ENCODE results near the gene RBFOX2. TPM values are rescaled to one million over a fixed set of nuclear protein-coding genes. Genes with fewer than 3 reads are reported as not detected.

Gene RBFOX2
- polyA plus RNA-seq, 1 experiment = 222 TPM

DNA sequence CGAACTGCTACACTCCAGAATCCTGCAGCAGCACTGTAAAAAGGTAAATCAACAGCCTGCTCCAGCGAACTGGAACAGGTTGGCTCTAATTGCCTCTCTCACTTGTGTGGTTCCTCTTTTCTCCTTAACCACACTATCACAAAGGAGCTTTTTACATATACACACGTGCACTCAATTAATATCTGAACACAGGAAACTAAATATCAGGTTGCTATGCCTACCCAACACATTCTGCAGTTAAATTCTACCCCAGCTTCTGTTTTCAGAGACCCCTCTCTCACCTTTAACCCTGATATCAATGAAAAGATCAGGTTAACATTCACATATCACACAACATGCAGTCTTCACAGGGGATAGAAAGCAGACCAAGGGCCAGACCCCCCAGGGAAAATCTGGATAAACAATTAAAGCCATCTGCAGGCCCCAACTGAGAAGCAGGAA lies 11.0 kb downstream of the RBFOX2 start:
- Histone ChIP-seq H3K4me3 (ENCODE audit: low read depth, low read length) (no peak overlapping the region), H3K36me3 (ENCODE audit: control insufficient read depth, insufficient read depth, low read length) (no peaks in the 10 kb centered on the region), H3K27me3 (ENCODE audit: control insufficient read depth, insufficient read depth, low read length) (no peaks in the 10 kb centered on the region)
- no peak for DNase-seq (ENCODE audit: low read depth)
- ChIA-PET POLR2A (interaction anchor here (0.7 kb wide), 1 partner anchor 156 kb away, joined by 3 read pairs; no protein-coding TSS in a partner anchor), CTCF (interaction anchor here (1.8 to 2.8 kb wide), 2 partner anchors 11 to 48 kb away, joined by 3 to 11 read pairs; partner anchors contain the start of gene RBFOX2)
- TF ChIP-seq, protein P1, sequence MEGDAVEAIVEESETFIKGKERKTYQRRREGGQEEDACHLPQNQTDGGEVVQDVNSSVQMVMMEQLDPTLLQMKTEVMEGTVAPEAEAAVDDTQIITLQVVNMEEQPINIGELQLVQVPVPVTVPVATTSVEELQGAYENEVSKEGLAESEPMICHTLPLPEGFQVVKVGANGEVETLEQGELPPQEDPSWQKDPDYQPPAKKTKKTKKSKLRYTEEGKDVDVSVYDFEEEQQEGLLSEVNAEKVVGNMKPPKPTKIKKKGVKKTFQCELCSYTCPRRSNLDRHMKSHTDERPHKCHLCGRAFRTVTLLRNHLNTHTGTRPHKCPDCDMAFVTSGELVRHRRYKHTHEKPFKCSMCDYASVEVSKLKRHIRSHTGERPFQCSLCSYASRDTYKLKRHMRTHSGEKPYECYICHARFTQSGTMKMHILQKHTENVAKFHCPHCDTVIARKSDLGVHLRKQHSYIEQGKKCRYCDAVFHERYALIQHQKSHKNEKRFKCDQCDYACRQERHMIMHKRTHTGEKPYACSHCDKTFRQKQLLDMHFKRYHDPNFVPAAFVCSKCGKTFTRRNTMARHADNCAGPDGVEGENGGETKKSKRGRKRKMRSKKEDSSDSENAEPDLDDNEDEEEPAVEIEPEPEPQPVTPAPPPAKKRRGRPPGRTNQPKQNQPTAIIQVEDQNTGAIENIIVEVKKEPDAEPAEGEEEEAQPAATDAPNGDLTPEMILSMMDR (IDR thresholded peaks at IDR 0.05; ENCODE audit: insufficient read depth, low read depth, low read length) = no peak

DNA sequence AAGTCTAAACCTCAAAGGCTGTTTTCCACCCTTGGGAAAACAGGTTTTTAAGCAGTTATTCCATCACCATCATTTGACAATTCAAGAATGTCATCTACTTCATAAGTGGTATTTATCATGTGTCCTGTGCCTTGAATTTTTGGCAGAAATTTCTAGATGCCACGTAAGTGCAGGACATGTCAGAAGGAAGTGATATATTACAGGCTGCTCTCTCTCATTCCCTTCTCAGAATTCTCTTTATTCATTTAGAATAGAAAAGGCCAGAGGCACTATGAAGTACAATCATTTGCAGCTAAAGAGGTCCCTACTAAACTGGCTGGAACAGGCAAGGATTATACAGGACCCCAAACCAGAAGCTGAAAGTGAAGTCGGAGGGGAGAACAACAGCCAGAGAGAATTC lies 11.9 kb downstream of the RBFOX2 start:
- TF ChIP-seq, protein P1 (IDR thresholded peaks at IDR 0.05; ENCODE audit: insufficient read depth, low read depth, low read length) = no peak
- no peaks in the 10 kb centered on the region for H3K27me3 ChIP-seq (ENCODE audit: control insufficient read depth, insufficient read depth, low read length)
- H3K4me3 ChIP-seq (ENCODE audit: low read depth, low read length) = no peak overlapping the region
- ChIA-PET CTCF (interaction anchor here (2.5 kb wide), 1 partner anchor 11 kb away, joined by 8 read pairs; no protein-coding TSS in a partner anchor), POLR2A (no interaction called here)
- DNase-seq (ENCODE audit: low read depth) = no peak
- no peaks in the 10 kb centered on the region for H3K36me3 ChIP-seq (ENCODE audit: control insufficient read depth, insufficient read depth, low read length)

DNA sequence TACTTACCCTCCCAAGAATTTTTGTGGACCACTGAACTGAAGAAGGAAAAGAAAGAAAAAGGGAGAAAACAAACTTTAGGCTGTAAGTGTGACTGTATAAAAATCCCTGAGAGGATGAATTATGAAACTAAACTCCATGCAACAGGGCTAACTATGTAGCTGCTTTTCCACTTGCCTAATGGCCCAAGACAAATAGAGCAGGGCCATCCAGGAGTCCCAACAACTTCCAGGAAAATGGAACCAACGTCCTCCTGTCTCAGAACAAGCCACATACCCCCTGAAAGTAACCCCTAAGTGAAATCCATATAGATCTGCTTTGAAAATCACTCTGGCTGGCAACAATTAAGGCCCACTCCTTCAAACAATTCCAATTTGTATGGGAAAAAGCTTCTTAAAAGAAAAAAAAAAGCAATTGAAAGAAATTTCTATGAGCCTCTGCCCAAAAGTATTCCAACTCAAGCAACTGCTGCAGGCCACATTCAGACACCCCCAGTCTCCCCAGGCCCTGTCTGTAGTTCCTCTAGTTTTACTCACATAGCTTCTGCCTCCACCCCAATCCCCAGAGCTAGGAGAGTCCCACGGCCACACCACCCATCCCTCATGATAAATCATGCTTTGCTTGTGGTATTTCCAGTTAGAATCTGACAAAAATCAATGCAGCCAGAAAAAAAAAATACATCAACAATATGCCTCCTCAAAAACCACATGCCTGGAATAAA lies 12.7 kb downstream of the RBFOX2 start:
- Histone ChIP-seq H3K4me3 (ENCODE audit: low read depth, low read length) (no peak overlapping the region), H3K36me3 (ENCODE audit: control insufficient read depth, insufficient read depth, low read length) (no peaks in the 10 kb centered on the region), H3K27me3 (ENCODE audit: control insufficient read depth, insufficient read depth, low read length) (no peaks in the 10 kb centered on the region)
- ChIA-PET POLR2A (no interaction called here), CTCF (interaction anchor here (0.6 to 2.5 kb wide), 7 partner anchors 11 to 86 kb away, joined by 3 to 13 read pairs (median 5); no protein-coding TSS in a partner anchor)
- no peak for DNase-seq (ENCODE audit: low read depth)
- TF ChIP-seq, protein P1 (IDR thresholded peaks at IDR 0.05; ENCODE audit: insufficient read depth, low read depth, low read length) = no peak

DNA sequence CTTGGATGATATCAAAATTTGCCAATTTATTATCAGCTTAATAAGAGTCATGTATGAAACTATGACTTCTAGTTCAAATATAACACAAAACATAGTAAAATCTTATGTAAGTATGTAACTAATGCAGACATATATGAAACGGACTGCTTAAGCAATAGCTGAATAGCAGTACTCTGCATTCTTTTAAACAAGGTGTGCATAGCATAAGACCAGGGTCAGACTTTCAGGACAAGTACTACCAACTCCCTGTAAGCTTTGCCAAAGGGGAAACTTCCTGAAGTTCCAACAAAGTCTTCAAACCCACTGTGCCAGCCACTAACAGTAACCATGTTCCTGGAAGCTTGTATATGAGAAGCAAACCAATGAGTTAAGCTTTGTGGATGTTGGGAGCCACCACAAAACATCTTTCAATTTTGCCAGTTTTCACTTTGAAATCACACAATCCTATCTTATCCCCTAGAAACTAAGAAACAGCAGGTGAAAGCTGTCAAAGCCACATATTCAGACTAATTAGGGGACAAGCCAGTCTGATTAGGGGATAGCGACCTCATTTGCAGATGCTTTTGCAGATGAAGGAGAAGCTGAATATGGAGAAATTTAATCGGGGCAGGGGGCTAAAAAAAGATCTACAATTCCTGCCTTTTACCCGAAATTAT lies 13.3 kb downstream of the RBFOX2 start:
- ChIA-PET CTCF (interaction anchor here (0.6 to 2.5 kb wide), 10 partner anchors 11 to 665 kb away, joined by 3 to 13 read pairs (median 5); no protein-coding TSS in a partner anchor), POLR2A (no interaction called here)
- H3K36me3 ChIP-seq (ENCODE audit: control insufficient read depth, insufficient read depth, low read length) = no peaks in the 10 kb centered on the region
- H3K27me3 ChIP-seq (ENCODE audit: control insufficient read depth, insufficient read depth, low read length) = no peaks in the 10 kb centered on the region
- TF ChIP-seq, protein P1 (IDR thresholded peaks at IDR 0.05; ENCODE audit: insufficient read depth, low read depth, low read length) = no peak
- no peak for DNase-seq (ENCODE audit: low read depth)
- H3K4me3 ChIP-seq (ENCODE audit: low read depth, low read length) = no peak overlapping the region

DNA sequence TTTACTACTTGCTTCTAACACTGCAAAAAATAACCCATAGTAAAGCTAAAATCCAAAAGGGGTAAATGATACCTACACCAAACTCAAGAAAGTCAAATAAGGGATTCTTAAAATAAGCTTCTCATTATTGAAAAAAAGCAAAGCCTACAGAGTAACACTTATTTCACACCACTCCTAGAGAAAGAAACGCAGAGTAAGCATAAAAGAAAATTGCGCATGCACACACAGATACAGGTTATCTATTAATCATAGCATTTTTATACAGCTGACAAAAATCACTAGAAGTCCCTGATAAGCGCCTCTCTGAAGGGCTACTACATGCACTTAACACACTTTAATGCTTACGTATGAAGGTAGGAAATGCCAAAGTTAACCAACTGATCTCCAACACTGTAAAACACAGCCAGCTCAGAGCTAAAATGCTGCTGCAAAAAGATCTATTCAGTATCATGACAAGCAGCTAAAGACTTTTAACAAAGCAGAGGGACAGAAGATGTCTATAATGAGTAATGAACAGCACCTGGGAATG lies 14.0 kb downstream of the RBFOX2 start:
- Histone ChIP-seq H3K4me3 (ENCODE audit: low read depth, low read length) (no peak overlapping the region), H3K36me3 (ENCODE audit: control insufficient read depth, insufficient read depth, low read length) (no peaks in the 10 kb centered on the region), H3K27me3 (ENCODE audit: control insufficient read depth, insufficient read depth, low read length) (no peaks in the 10 kb centered on the region)
- no peak for DNase-seq (ENCODE audit: low read depth)
- CTCF ChIA-PET = interaction anchor here (1.2 to 2.5 kb wide), 9 partner anchors 10 to 664 kb away, joined by 4 to 13 read pairs (median 5); no protein-coding TSS in a partner anchor
- TF ChIP-seq, protein P1 (IDR thresholded peaks at IDR 0.05; ENCODE audit: insufficient read depth, low read depth, low read length) = no peak
- POLR2A ChIA-PET = no interaction called here
